ENCODE data around the gene EXOSC7. TPM values are rescaled to one million over a fixed set of nuclear protein-coding genes. Genes with fewer than 3 reads are reported as not detected.
A peak's percentile ranks its signal among the peaks of the same experiment; 100 is the strongest.

Gene EXOSC7
- total RNA-seq, 2 donors from 2014 or later: 21.0 to 32.1 TPM

- no peak for DNase-seq
- intact Hi-C loops (cut with DNase I): no loop called here
- ATAC-seq: no peak
Observed at GRCh38 chr3:44989141-44989540, 13.1 kb downstream of the EXOSC7 start.

DNA sequence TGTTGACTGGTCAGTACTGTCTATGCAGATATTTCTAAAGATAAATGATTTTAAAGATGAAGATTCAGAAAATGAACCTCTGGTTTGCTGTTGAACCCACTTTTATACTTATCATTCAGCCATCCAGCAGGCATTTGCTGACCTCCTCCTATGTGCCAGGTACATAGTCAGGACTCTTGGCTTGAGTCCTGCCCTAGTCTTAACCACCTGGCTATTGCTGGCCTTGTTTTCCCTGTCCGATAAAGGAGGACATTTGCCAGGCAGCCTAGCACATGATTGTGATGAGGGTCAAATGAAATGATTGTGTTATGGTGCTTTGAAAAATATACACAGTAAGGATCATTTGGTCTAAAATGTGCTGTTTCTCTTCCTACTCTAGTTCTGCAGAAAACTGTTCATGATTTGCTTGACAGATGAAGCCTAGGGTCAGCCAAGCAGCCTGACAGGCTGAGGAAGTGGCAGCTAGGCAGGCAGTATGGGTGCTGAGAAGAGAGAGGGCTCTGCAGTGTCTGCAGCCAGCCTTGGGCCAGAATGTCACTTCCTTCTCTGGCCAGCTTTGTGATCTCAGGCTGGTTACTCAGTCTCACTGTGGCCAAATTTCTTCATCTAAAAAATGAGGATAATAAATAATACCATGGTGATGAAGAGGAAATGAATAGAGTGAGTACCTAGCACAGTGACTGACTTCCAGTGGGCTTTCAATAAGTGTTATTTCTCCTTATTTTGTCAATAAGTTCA is 13.8 kb downstream of the EXOSC7 start:
- intact Hi-C loops (cut with DNase I): no loop called here
- no peak for ATAC-seq
- no peak for DNase-seq

DNA sequence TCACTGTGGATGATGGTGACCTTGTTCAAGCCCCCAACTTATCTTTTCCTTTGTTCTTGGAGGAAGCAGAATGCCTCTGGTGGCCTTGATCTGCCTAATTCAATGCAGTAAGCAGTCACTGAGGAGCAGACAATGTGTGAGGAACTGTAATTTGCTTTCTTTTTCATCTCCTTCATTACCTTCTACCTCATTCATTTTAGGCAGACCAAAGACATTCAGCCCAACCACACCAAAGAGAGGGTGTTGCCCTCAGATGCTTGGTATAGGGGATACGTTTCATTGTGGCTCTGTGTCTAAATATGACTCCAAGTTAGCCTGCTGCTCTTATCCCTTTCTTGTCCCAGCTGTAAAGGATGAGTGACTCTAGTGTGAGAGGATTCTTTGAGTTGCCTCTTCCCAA is 15.3 kb downstream of the EXOSC7 start:
- DNase-seq (no peak), ATAC-seq (no peak)
- intact Hi-C loops (cut with DNase I): no loop called here

GRCh38 chr3:44992555-44993470 is 16.8 kb downstream of the EXOSC7 start:
- DNase-seq (no peak), ATAC-seq (peak in 1 of 2 donors; percentile 12)
- intact Hi-C loops (cut with DNase I): no loop called here

DNA sequence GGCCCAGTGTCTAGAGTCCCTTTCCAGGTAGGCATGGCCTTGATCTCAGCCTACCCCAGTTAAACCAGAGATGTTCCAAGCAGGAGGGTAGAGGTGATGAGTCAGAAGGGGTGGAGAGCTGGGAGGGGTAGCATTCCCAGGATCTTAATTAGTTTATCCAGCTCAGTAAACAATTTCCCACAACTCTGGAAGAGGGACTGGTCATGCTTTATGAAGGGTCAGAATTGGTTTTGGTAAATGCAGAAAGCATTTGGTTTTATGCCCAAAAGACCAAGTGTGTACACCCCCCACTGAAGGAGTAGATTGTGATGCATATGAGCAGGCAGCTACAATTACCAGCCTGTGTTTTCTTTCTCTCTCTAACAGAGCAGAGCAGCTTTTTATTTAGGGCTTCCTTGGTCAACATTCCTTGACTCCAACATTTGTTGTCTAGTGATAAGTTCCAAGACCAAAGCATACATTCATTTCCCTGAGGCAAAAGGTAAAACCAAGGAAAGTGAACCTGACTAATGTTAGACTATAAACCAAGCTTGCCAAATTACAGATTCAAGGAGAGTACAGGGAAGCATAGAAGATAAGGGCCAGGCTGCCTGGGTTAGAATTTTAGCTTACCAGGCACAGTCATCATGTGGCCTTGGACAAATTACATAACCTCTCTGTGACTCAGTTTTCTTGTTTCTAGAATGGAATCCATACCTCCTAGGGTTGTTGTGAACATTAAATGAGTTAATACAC is 17.6 kb downstream of the EXOSC7 start:
- no peak for DNase-seq
- peak in 1 of 2 donors; percentile 60 for ATAC-seq
- intact Hi-C loops (cut with DNase I): no loop called here

DNA sequence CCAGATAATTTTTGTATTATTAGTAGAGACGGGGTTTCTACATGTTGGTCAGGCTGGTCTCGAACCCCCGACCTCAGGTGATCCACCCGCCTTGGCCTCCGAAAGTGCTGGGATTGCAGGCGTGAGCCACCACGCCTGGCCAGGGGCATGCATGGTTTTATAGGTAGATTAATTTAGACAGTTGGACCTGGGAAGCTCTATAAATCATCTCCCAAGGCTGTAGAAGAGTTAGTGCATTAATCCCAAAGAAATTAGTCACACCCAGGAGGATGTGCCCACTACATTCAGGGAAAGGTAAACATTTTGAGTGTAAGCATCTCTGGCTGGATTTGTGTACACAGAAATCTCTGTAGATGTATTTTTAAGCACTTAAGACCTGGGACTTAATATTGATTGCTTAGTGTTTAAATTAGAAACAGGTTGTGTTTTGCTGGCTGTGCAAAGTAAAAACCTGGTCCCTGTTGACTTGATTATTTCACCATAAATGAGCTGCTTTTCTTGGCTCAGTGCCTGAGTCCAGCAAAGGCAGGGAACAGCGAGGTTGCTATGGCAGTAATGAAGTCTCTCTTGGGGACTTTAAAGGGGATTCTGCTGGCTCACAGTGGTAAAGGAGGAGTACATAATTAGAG is 19.2 kb downstream of the EXOSC7 start:
- intact Hi-C loops (cut with DNase I): no loop called here
- ATAC-seq (peak; percentile 14 to 85), DNase-seq (peak; percentile 71)

DNA sequence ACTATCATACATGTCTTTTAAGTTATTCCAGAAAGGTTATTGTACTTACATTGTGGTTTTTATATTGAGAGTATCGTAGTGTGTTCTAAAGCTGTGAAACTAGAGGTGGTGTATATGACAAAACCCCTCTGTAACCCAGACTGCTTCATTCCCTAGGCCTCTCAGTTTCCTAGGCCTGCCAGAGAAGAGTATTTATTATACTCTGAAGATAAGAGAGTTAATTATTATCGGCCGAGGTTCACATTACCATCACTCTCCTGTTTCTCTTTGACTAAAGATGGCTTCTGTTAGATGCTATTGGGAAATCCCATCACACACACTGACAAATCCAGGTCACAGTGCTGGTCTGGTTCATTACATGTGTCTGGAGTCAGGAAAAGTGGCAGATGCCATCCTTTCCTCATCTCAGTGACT is 20.5 kb downstream of the EXOSC7 start:
- DNase-seq (no peak), ATAC-seq (no peak)
- intact Hi-C loops (cut with DNase I): no loop called here

DNA sequence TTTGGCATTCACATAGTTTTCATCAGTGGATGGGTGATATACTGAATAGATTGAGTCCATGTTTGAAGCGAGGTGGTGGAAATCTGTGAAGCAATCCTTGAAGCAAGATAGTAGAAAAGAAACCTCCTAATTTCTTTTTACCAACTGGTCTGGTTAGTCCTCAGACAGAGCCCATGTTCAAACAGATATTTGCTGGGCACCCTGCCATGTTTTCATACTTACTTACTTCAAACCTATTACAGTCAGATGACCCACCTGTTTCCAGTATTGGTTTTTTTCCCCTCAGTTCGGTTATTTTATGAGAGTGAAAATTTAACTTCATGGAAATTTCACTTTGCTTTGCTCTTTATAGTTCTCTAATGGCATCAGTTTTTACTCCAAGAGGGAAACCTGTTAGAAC is 23.7 kb downstream of the EXOSC7 start:
- ATAC-seq: no peak
- DNase-seq: no peak
- intact Hi-C loops (cut with DNase I): no loop called here

- ATAC-seq: no peak
- intact Hi-C loops (cut with DNase I): no loop called here
- no peak for DNase-seq
Observed at GRCh38 chr3:45000823-45001222, 24.8 kb downstream of the EXOSC7 start.

DNA sequence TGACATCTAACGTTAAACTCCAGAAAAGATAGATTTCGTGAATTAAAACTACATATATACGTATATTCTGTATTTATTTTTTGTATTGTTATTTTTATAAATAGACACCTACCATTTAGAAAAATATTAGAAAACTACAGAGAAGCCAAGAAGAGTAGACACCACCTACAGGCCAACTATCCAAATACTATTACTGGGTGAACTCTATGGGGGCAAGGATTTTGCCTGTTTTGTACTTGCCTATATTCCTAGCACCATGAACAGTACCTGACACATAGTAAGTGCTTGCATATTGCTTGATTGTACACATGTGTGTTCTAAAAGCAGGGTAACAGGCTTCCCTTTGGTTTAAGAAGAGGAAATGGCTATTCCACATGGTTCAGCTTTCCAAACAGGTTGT is 25.7 kb downstream of the EXOSC7 start:
- ATAC-seq (no peak), DNase-seq (no peak)
- intact Hi-C loops (cut with DNase I): no loop called here

DNA sequence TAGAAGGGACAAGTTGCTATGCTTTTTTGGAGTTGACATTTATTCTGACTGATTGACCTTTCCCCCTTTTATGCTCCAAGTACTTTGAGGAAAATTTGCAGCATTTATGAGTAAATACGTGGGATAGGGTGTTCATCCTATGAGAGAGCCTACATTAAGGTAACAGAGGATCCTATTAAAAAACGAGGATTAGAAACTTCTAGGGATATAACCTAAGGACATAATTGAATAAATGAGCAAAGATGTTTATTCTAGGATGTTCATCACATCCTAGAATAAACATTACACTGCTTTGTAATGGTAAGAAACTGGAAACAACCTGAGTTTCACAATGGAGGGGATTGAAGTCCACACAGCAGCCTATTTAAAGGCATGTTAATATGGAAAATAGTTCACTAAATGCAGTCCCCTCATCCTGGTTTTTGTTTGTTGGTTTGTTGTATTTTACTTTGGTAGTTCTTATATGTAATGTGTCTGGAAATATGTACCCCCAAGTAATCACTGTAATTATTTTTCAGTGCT is 26.2 kb downstream of the EXOSC7 start:
- ATAC-seq (no peak), DNase-seq (no peak)
- intact Hi-C loops (cut with DNase I): no loop called here

DNA sequence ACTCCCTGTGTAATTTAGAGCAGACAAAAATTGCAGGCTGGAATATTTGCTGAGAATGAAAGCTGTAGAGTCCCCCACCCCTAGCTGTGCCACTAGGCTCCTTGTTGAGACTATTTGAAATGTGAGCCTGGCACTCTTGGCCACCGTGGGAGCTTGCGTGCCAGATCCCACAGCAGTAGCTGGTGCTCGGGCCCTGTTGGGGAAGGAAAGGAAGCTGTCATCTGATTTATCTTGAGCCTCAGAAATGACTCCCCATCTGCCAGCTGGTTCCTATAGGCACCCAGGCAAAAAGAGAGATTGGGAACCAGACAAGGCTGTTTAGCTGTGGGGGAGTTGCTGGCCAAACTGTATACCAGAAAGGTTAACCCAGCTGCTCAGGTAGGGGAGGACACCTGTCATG is 26.7 kb downstream of the EXOSC7 start:
- intact Hi-C loops (cut with DNase I): no loop called here
- DNase-seq (no peak), ATAC-seq (peak; percentile 25 to 60)

- ATAC-seq: no peak
- DNase-seq: no peak
- intact Hi-C loops (cut with DNase I): no loop called here
Observed at GRCh38 chr3:45003406-45003805, 27.4 kb downstream of the EXOSC7 start.

- intact Hi-C loops (cut with DNase I): no loop called here
- DNase-seq: no peak
- peak in 1 of 2 donors; percentile 29 for ATAC-seq
Observed at GRCh38 chr3:45003859-45004258, 27.8 kb downstream of the EXOSC7 start.

DNA sequence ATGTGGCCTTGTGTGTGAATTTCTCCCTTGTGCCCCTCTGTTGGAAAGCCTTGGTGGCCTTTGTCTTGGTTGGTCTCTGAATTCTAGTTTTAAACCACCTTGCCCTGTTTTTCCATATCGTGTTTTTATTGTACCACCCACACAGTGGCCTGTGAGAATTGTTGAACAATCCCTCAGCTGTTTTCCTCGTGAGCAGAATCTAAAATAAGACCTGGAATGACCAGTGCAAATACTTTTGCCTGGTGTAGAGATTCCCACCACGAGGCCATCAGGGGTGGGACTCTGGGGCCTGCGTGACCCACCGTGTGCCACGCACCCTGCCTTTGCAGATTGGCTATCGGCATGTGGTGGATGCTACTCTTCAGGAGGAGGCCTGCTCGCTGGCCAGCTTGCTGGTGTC is 31.0 kb downstream of the EXOSC7 start:
- no peak for ATAC-seq
- intact Hi-C loops (cut with DNase I): no loop called here
- no peak for DNase-seq

GRCh38 chr3:45008117-45008516 is 32.1 kb downstream of the EXOSC7 start:
- intact Hi-C loops (cut with DNase I): no loop called here
- no peak for ATAC-seq
- no peak for DNase-seq

GRCh38 chr3:45009868-45010267 is 33.8 kb downstream of the EXOSC7 start:
- DNase-seq: no peak
- intact Hi-C loops (cut with DNase I): no loop called here
- no peak for ATAC-seq

DNA sequence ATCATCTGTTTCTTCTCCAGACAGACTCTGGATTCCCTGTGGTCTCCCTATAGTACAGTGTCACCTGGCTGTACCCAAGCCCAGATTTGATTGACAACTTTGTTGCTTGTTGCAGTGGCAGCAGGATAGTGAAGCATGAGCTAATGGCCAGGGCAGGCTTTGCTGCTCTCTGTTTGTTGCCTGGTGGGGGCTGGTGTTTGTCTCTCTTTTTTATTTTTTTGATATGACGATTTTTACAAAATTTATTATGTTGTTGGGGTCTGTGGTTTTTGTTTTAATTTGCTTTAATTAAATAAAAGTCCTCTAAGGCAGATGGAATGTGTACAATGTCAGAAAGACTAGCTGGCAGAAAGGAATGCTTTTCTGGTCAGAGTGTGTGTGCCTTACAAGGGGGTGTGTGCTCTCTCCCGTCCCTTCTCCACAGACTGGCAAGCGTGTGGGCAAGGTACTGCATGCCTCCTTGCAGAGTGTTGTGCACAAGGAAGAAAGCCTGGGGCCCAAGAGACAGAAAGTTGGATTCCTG is 34.8 kb downstream of the EXOSC7 start:
- intact Hi-C loops (cut with DNase I): no loop called here
- no peak for DNase-seq
- ATAC-seq: peak in 1 of 2 donors; percentile 43
